Smooth muscle cell (in vitro differentiated cells): ENCODE results near the gene ADAMTSL3. TPM values are rescaled to one million over a fixed set of nuclear protein-coding genes. Genes with fewer than 3 reads are reported as not detected.

Source experiments
- DNase-seq: peaks from one replicate; lab custom pipeline; 2025; ENCODE audit not compliant: unreplicated experiment; lab: John Stamatoyannopoulos, UW
- H2AFZ ChIP-seq: fragments of 200-600 bp; sonication (generic); 2 replicates; pipeline ENCODE4 v1.6.0; 2016; ENCODE audit warnings: antibody characterized with exemption, low read depth, mild to moderate bottlenecking
- H3F3A ChIP-seq: fragments of 200-600 bp; sonication (generic); 2 replicates; pipeline ENCODE4 v1.6.0; 2017; ENCODE audit warnings: antibody characterized with exemption, low read depth
- H3K27ac ChIP-seq: fragments of 200-600 bp; sonication (generic); 2 replicates; pipeline ENCODE4 v1.5.1; 2016; ENCODE audit warnings: low read depth, mild to moderate bottlenecking
- H3K27me3 ChIP-seq: fragments of 200-600 bp; sonication (generic); 2 replicates; pipeline ENCODE4 v1.6.1; 2016; ENCODE audit warnings: low read depth, mild to moderate bottlenecking
- H3K36me3 ChIP-seq: fragments of 200-600 bp; sonication (generic); 2 replicates; pipeline ENCODE4 v1.5.1; 2016; ENCODE audit warnings: low read depth
- H3K4me1 ChIP-seq: fragments of 200-600 bp; sonication (generic); 2 replicates; pipeline ENCODE4 v1.5.1; 2016; ENCODE audit warnings: low read depth
- H3K4me2 ChIP-seq: fragments of 200-600 bp; sonication (generic); 2 replicates; pipeline ENCODE4 v1.6.0; 2016; ENCODE audit warnings: mild to moderate bottlenecking
- H3K4me3 ChIP-seq: fragments of 200-600 bp; sonication (generic); 2 replicates; pipeline ENCODE4 v1.5.1; 2016; ENCODE audit warnings: mild to moderate bottlenecking
- H3K79me2 ChIP-seq: fragments of 200-600 bp; sonication (generic); 2 replicates; pipeline ENCODE4 v1.6.0; 2016; ENCODE audit warnings: low read depth, mild to moderate bottlenecking
- H3K9ac ChIP-seq: fragments of 200-600 bp; sonication (generic); 2 replicates; pipeline ENCODE4 v1.6.0; 2016; ENCODE audit warnings: low read depth
- H3K9me3 ChIP-seq: fragments of 200-600 bp; sonication (generic); replicated peaks from 2 replicates; pipeline ENCODE4 v1.5.1; 2016; ENCODE audit warnings: low read depth
- H4K20me1 ChIP-seq: fragments of 200-600 bp; sonication (generic); 2 replicates; pipeline ENCODE4 v1.6.0; 2016; ENCODE audit warnings: low read depth
- CTCF ChIP-seq: fragments of 200-600 bp; sonication (generic); IDR thresholded peaks from 2 replicates; pipeline ENCODE4 v1.5.1; 2017; ENCODE audit warnings: borderline replicate concordance, mild to moderate bottlenecking, antibody characterized with exemption; ENCODE audit not compliant: insufficient read depth, poor library complexity, severe bottlenecking
- WGBS: methylation state at CpG from one replicate; pipeline ENCODE4 v1.1.7; 2016; ENCODE audit warnings: low lambda C conversion rate; 5-methylcytosine and 5-hydroxymethylcytosine counted together
- polyA plus RNA-seq: library from polyadenylated mRNA; unstranded; fragments of >200 nt; fragmentation: Nextera tagmentation; extraction: Ambion mirVana; gene quantifications from 2 replicates; pipeline ENCODE4 v1.2.1, GENCODE V29; 2016
- total RNA-seq: library from RNA; depleted of rRNA; stranded (reverse); fragments of >200 nt; gene quantifications from 2 replicates; pipeline ENCODE4 v1.2.3, GENCODE V29; 2014

ADAMTSL3 gene
- total and polyA plus RNA-seq, 2 experiments from 2014 or later = 0.17 to 0.22 TPM

- no peaks in the 10 kb centered on the region for H3K27me3 ChIP-seq
- WGBS = 97% methylated on average over 2 of the region's 2 CpGs
- no peak overlapping the region for H3K27ac ChIP-seq
- DNase-seq = no peak
- H3K79me2 ChIP-seq = no peaks in the 10 kb centered on the region
- no peak overlapping the region for H3K9ac ChIP-seq
- H4K20me1 ChIP-seq = no peaks in the 10 kb centered on the region
- no peak overlapping the region for H2AFZ ChIP-seq
- H3F3A ChIP-seq = no peaks in the 10 kb centered on the region
- H3K4me1 ChIP-seq = no peaks in the 10 kb centered on the region
- no peak overlapping the region for H3K4me2 ChIP-seq
- H3K4me3 ChIP-seq = no peak overlapping the region
- H3K36me3 ChIP-seq = no peaks in the 10 kb centered on the region
- TF ChIP-seq CTCF = no peak
- H3K9me3 ChIP-seq = no peaks in the 10 kb centered on the region
Observed at GRCh38 chr15:83922649-83923294, 268.8 kb downstream of the ADAMTSL3 start.

GRCh38 chr15:83926116-83926515, 272.2 kb downstream of the ADAMTSL3 start:
- no peaks in the 10 kb centered on the region for H3F3A ChIP-seq
- no peak for TF ChIP-seq CTCF
- no peaks in the 10 kb centered on the region for H3K79me2 ChIP-seq
- H3K27me3 ChIP-seq = no peaks in the 10 kb centered on the region
- H3K4me1 ChIP-seq = no peaks in the 10 kb centered on the region
- no peaks in the 10 kb centered on the region for H3K36me3 ChIP-seq
- DNase-seq = no peak
- WGBS = 62% methylated on average over 1 of the region's 1 CpG
- H3K9me3 ChIP-seq = no peaks in the 10 kb centered on the region
- no peak overlapping the region for H2AFZ ChIP-seq
- H4K20me1 ChIP-seq = no peaks in the 10 kb centered on the region
- no peak overlapping the region for H3K9ac ChIP-seq
- H3K4me2 ChIP-seq = no peak overlapping the region
- no peak overlapping the region for H3K27ac ChIP-seq
- H3K4me3 ChIP-seq = no peak overlapping the region

GRCh38 chr15:83927704-83928391, 273.9 kb downstream of the ADAMTSL3 start:
- H2AFZ ChIP-seq = no peak overlapping the region
- H3K79me2 ChIP-seq = no peaks in the 10 kb centered on the region
- no peaks in the 10 kb centered on the region for H3K27me3 ChIP-seq
- no peak for DNase-seq
- no peak overlapping the region for H3K4me2 ChIP-seq
- no peak overlapping the region for H3K4me3 ChIP-seq
- H4K20me1 ChIP-seq = no peaks in the 10 kb centered on the region
- no peak for TF ChIP-seq CTCF
- H3K9me3 ChIP-seq = no peaks in the 10 kb centered on the region
- H3K36me3 ChIP-seq = no peaks in the 10 kb centered on the region
- no peaks in the 10 kb centered on the region for H3F3A ChIP-seq
- no peak overlapping the region for H3K9ac ChIP-seq
- no peaks in the 10 kb centered on the region for H3K4me1 ChIP-seq
- WGBS = 100% methylated on average over 2 of the region's 2 CpGs
- H3K27ac ChIP-seq = no peak overlapping the region

- Histone ChIP-seq H3K4me2 (no peak overlapping the region), H3K36me3 (no peaks in the 10 kb centered on the region), H3K4me1 (no peaks in the 10 kb centered on the region), H3K27ac (no peak overlapping the region), H4K20me1 (no peaks in the 10 kb centered on the region), H3K4me3 (no peak overlapping the region), H3K9me3 (no peaks in the 10 kb centered on the region), H3K9ac (no peak overlapping the region), H3K79me2 (no peaks in the 10 kb centered on the region), H2AFZ (no peak overlapping the region), H3F3A (no peaks in the 10 kb centered on the region), H3K27me3 (no peaks in the 10 kb centered on the region)
- no peak for TF ChIP-seq CTCF
- DNase-seq = no peak
- WGBS = 69% methylated on average over 1 of the region's 1 CpG
Observed at GRCh38 chr15:83928392-83928734, 274.4 kb downstream of the ADAMTSL3 start.
